T-helper 22 cell (primary cell): ENCODE results near the gene SMYD4.
"Not testable (repeated sequence)": the region's sequence is repeated elsewhere in the genome, so short reads cannot be mapped to it uniquely, and the experiment has no call there.

ENCODE experiments used
- DNase-seq: peaks from one replicate; pipeline ENCODE4 v3.0.0-alpha.2; 2020; ENCODE audit warnings: low read depth

The SMYD4 gene

GRCh38 chr17:1830288-1830687, 586 bp upstream of the SMYD4 start:
- DNase-seq = no peak

- DNase-seq = no peak
Observed at GRCh38 chr17:1829216-1829591, 498 bp downstream of the SMYD4 start.

- DNase-seq = no peak
Observed at GRCh38 chr17:1820528-1821252, 9.0 kb downstream of the SMYD4 start.

GRCh38 chr17:1813088-1813487, 16.6 kb downstream of the SMYD4 start:
- no peak for DNase-seq

- no peak for DNase-seq
Observed at GRCh38 chr17:1810450-1811103, 19.1 kb downstream of the SMYD4 start.

- DNase-seq = not testable (repeated sequence)
Observed at GRCh38 chr17:1809815-1810214, 19.9 kb downstream of the SMYD4 start.

GRCh38 chr17:1808644-1809043, 21.1 kb downstream of the SMYD4 start:
- DNase-seq = no peak

GRCh38 chr17:1807890-1808289, 21.8 kb downstream of the SMYD4 start:
- no peak for DNase-seq

GRCh38 chr17:1803280-1803679, 26.4 kb downstream of the SMYD4 start:
- DNase-seq = no peak

GRCh38 chr17:1802429-1802828, 27.3 kb downstream of the SMYD4 start:
- no peak for DNase-seq

- DNase-seq = no peak
Observed at GRCh38 chr17:1800712-1801111, 29.0 kb downstream of the SMYD4 start.

GRCh38 chr17:1800240-1800639, 29.5 kb downstream of the SMYD4 start:
- no peak for DNase-seq

GRCh38 chr17:1797846-1798245, 31.9 kb downstream of the SMYD4 start:
- not testable (repeated sequence) for DNase-seq

GRCh38 chr17:1797323-1797722, 32.4 kb downstream of the SMYD4 start:
- DNase-seq = no peak

- DNase-seq = no peak
Observed at GRCh38 chr17:1796800-1797199, 32.9 kb downstream of the SMYD4 start.

GRCh38 chr17:1793447-1793806, 36.3 kb downstream of the SMYD4 start:
- DNase-seq = no peak

- DNase-seq = no peak
Observed at GRCh38 chr17:1792495-1793446, 36.9 kb downstream of the SMYD4 start.

- no peak for DNase-seq
Observed at GRCh38 chr17:1789936-1790335, 39.8 kb downstream of the SMYD4 start.

- DNase-seq = no peak
Observed at GRCh38 chr17:1787301-1787902, 42.3 kb downstream of the SMYD4 start.

GRCh38 chr17:1786708-1787107, 43.0 kb downstream of the SMYD4 start:
- no peak for DNase-seq

GRCh38 chr17:1785930-1786329, 43.8 kb downstream of the SMYD4 start:
- no peak for DNase-seq

- DNase-seq = no peak
Observed at GRCh38 chr17:1783834-1784611, 45.7 kb downstream of the SMYD4 start.
